Measurements from ENCODE around the gene MCRIP1. TPM values are rescaled to one million over a fixed set of nuclear protein-coding genes. Genes with fewer than 3 reads are reported as not detected.

The MCRIP1 gene
- total and polyA plus RNA-seq, 4 experiments from 2014 or later: 65.8 to 87.2 (median 68.9) TPM

DNA sequence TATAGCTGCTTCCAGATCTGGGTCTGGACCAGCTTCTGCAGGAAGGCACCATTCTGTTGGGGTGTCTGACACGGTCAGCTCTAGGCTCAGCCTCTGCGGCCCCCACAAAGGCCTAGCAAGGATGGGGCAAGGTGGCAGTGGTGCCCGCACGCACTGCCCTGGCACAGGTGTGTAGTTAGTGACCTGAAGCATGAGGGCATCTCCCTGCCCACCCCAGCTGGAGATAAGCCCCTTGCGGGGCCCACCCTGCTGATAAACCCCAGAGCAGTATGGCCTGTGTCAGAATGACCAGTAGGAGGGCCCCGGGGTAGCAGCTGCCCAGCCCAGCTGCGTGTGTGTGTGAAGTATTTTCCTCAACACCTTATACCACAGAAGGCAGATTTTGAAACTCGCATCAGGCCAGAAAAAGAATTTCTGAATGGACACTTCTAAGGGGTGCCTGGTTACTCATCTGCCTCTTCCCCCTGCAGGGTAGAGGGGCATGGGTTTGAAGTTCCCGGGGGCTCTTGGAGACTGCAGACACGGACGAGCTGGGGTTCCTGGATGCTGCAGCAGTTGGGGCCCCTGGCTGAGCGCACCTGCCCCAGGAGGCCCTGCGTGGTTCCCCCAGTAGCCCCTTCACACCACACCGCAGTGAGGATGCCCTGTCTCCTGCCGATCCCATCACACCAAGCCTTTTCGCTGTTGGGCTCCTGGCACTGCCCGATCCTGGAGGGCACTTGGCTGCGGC, 33.5 kb upstream of the MCRIP1 start:
- intact Hi-C loops (cut with micrococcal nuclease): loop anchor here (10.0 kb wide), 1 partner anchor 428 kb away; no protein-coding TSS in a partner anchor
- Histone ChIP-seq H3K27me3 (ENCODE audit: insufficient read depth, low read length) (no peaks in the 10 kb centered on the region), H3K27ac (ENCODE audit: low read depth, low read length) (no peak overlapping the region), H3K4me3 (ENCODE audit: low read length in 2 of 2) (no peak overlapping the region), H3K36me3 (ENCODE audit: insufficient read depth, low read length) (peaks cover 26% of the 10 kb centered on the region), H3K4me1 (ENCODE audit: insufficient read depth, low read length) (peaks cover 47% of the 10 kb centered on the region), H3K9me3 (ENCODE audit: control insufficient read depth in 1 of 2, low read length in 2 of 2) (no peaks in the 10 kb centered on the region)
- CTCF ChIA-PET (ENCODE audit: partially characterized antibody): interaction anchor here (1.0 kb wide), 1 partner anchor 44 kb away, joined by 3 read pairs; no protein-coding TSS in a partner anchor
- Mint-ChIP-seq H3K27me3 (no peaks in the 10 kb centered on the region), H3K4me3 (peak overlapping the region in 3 of 8 donors; percentile 15 to 59 (median 54)), H3K27ac (peak overlapping the region in 6 of 7 donors; percentile 37 to 99 (median 72)), H3K9me3 (peaks cover 0 to 13% (median 0%) of the 10 kb centered on the region in 8 donors), H3K4me1 (peaks cover 16 to 53% (median 36%) of the 10 kb centered on the region in 4 donors), H3K36me3 (peaks cover 8 to 35% of the 10 kb centered on the region in 2 donors)
- peak in 1 of 5 donors; percentile 34 for DNase-seq
- POLR2A ChIA-PET (ENCODE audit: partially characterized antibody): interaction anchor here (0.8 to 2.1 kb wide), 12 partner anchors 12 to 164 kb away, joined by 3 to 7 read pairs (median 4); partner anchors contain the start of genes MCRIP1, MRPL12 and NPB

- peaks cover 50% of the 10 kb centered on the region for H3K4me1 ChIP-seq (ENCODE audit: insufficient read depth, low read length)
- Mint-ChIP-seq H3K9me3 (peaks cover 0 to 15% (median 0%) of the 10 kb centered on the region in 8 donors), H3K27me3 (peaks cover 0 to 2% of the 10 kb centered on the region in 2 donors), H3K27ac (peak overlapping the region in 4 of 7 donors; percentile 35 to 99 (median 77)), H3K4me3 (peak overlapping the region in 2 of 8 donors; percentile 20 to 25), H3K36me3 (peaks cover 8 to 37% of the 10 kb centered on the region in 2 donors), H3K4me1 (peaks cover 18 to 57% (median 39%) of the 10 kb centered on the region in 4 donors)
- no peak overlapping the region for H3K4me3 ChIP-seq (ENCODE audit: low read length in 2 of 2)
- peak in 2 of 5 donors; percentile 14 to 32 for DNase-seq
- ChIA-PET CTCF (ENCODE audit: partially characterized antibody) (no interaction called here), POLR2A (ENCODE audit: partially characterized antibody) (interaction anchor here (0.9 to 2.1 kb wide), 8 partner anchors 11 to 163 kb away, joined by 3 to 7 read pairs (median 5); partner anchors contain the start of genes MCRIP1 and MRPL12)
- intact Hi-C loops (cut with micrococcal nuclease): loop anchor here (10.0 kb wide), 1 partner anchor 429 kb away; no protein-coding TSS in a partner anchor
- H3K27ac ChIP-seq (ENCODE audit: low read depth, low read length): no peak overlapping the region
- H3K36me3 ChIP-seq (ENCODE audit: insufficient read depth, low read length): peaks cover 26% of the 10 kb centered on the region
- no peaks in the 10 kb centered on the region for H3K9me3 ChIP-seq (ENCODE audit: control insufficient read depth in 1 of 2, low read length in 2 of 2)
- H3K27me3 ChIP-seq (ENCODE audit: insufficient read depth, low read length): no peaks in the 10 kb centered on the region
Observed at GRCh38 chr17:81865733-81866439, 32.8 kb upstream of the MCRIP1 start.

- H3K9me3 ChIP-seq (ENCODE audit: control insufficient read depth in 1 of 2, low read length in 2 of 2): no peaks in the 10 kb centered on the region
- H3K4me3 Mint-ChIP-seq: peak overlapping the region in 1 of 8 donors; percentile 5
Observed at GRCh38 chr17:81865358-81865732, 32.3 kb upstream of the MCRIP1 start.

GRCh38 chr17:81863833-81864768, 31.0 kb upstream of the MCRIP1 start:
- intact Hi-C loops (cut with micrococcal nuclease): loop anchor here (5.0 to 10.0 kb wide), 2 partner anchors 158 to 431 kb away; partner anchors contain the start of genes CENPX and LRRC45

More at GRCh38 chr17:81865358-81865732, 32.3 kb upstream of the MCRIP1 start:
- H3K27ac Mint-ChIP-seq: peak overlapping the region in 4 of 7 donors; percentile 35 to 99 (median 77)
- Histone ChIP-seq H3K27me3 (ENCODE audit: insufficient read depth, low read length) (no peaks in the 10 kb centered on the region), H3K4me1 (ENCODE audit: insufficient read depth, low read length) (peaks cover 49% of the 10 kb centered on the region), H3K27ac (ENCODE audit: low read depth, low read length) (no peak overlapping the region), H3K4me3 (ENCODE audit: low read length in 2 of 2) (no peak overlapping the region), H3K36me3 (ENCODE audit: insufficient read depth, low read length) (peaks cover 26% of the 10 kb centered on the region)
- no peak for DNase-seq
- H3K9me3 Mint-ChIP-seq: peaks cover 0 to 19% (median 0%) of the 10 kb centered on the region in 8 donors
- peaks cover 21 to 61% (median 40%) of the 10 kb centered on the region in 4 donors for H3K4me1 Mint-ChIP-seq
- intact Hi-C loops (cut with micrococcal nuclease): loop anchor here (10.0 kb wide), 1 partner anchor 429 kb away; no protein-coding TSS in a partner anchor
- peaks cover 8 to 40% of the 10 kb centered on the region in 2 donors for H3K36me3 Mint-ChIP-seq
- POLR2A ChIA-PET (ENCODE audit: partially characterized antibody): interaction anchor here (1.4 kb wide), 1 partner anchor 48 kb away, joined by 3 read pairs; no protein-coding TSS in a partner anchor
- CTCF ChIA-PET (ENCODE audit: partially characterized antibody): no interaction called here
- H3K27me3 Mint-ChIP-seq: peaks cover 0 to 6% of the 10 kb centered on the region in 2 donors

DNA sequence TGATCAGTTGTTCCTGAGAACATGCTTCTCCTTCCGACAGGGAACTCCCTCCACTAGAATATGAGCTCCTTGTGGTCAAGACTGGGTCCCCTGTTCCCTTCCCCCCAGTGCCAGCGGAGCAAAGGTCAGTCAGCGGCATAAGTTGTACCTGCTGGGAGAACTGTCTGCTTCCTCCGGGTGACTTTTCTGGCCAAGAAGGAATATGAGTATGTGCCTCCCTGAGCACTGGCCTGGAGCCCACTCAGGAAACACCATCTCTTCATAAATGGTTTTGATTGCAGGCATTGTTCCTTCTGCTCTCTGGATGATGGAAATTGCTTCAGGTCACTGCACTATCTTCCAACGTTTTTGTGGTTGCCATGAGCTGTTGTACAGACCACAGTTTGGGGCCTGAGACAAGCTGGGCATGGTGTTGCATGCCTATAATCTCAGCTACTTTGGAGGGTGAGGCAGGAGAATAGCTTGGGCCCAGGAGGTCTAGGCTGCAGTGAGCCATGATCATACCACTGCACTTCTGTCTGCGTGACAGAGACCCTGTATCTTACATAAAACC, 30.1 kb upstream of the MCRIP1 start:
- H3K4me3 Mint-ChIP-seq: peak overlapping the region; percentile 55 to 81 (median 67)
- Histone ChIP-seq H3K4me1 (ENCODE audit: insufficient read depth, low read length) (peaks cover 50% of the 10 kb centered on the region), H3K36me3 (ENCODE audit: insufficient read depth, low read length) (peaks cover 6% of the 10 kb centered on the region), H3K27ac (ENCODE audit: low read depth, low read length) (peak overlapping the region; percentile 3), H3K27me3 (ENCODE audit: insufficient read depth, low read length) (no peaks in the 10 kb centered on the region), H3K9me3 (ENCODE audit: control insufficient read depth in 1 of 2, low read length in 2 of 2) (no peaks in the 10 kb centered on the region), H3K4me3 (ENCODE audit: low read length in 2 of 2) (no peak overlapping the region)
- peaks cover 21 to 59% (median 42%) of the 10 kb centered on the region in 4 donors for H3K4me1 Mint-ChIP-seq
- peaks cover 4 to 36% of the 10 kb centered on the region in 2 donors for H3K36me3 Mint-ChIP-seq
- peaks cover 0 to 12% (median 0%) of the 10 kb centered on the region in 8 donors for H3K9me3 Mint-ChIP-seq
- intact Hi-C loops (cut with micrococcal nuclease): loop anchor here (5.0 to 10.0 kb wide), 2 partner anchors 159 to 432 kb away; partner anchors contain the start of genes CENPX and LRRC45
- ChIA-PET POLR2A (ENCODE audit: partially characterized antibody) (interaction anchor here (0.8 to 1.1 kb wide), 3 partner anchors 9 to 160 kb away, joined by 3 to 4 read pairs (median 3); partner anchors contain the start of gene MRPL12), CTCF (ENCODE audit: partially characterized antibody) (no interaction called here)
- peak overlapping the region; percentile 66 to 99 (median 87) for H3K27ac Mint-ChIP-seq
- peaks cover 0 to 6% of the 10 kb centered on the region in 2 donors for H3K27me3 Mint-ChIP-seq
- no peak for DNase-seq

More at GRCh38 chr17:81863833-81864768, 31.0 kb upstream of the MCRIP1 start:
- H3K4me3 ChIP-seq (ENCODE audit: low read length in 2 of 2): no peak overlapping the region
- CTCF ChIA-PET (ENCODE audit: partially characterized antibody): no interaction called here
- Mint-ChIP-seq H3K36me3 (peaks cover 4 to 36% of the 10 kb centered on the region in 2 donors), H3K9me3 (peaks cover 0 to 12% (median 0%) of the 10 kb centered on the region in 8 donors), H3K4me1 (peaks cover 21 to 59% (median 39%) of the 10 kb centered on the region in 4 donors), H3K27me3 (peaks cover 0 to 6% of the 10 kb centered on the region in 2 donors), H3K4me3 (peak overlapping the region in 5 of 8 donors; percentile 2 to 43 (median 20)), H3K27ac (peak overlapping the region; percentile 52 to 99 (median 87))
- H3K9me3 ChIP-seq (ENCODE audit: control insufficient read depth in 1 of 2, low read length in 2 of 2): no peaks in the 10 kb centered on the region
- DNase-seq: no peak
- H3K4me1 ChIP-seq (ENCODE audit: insufficient read depth, low read length): peaks cover 45% of the 10 kb centered on the region
- H3K27ac ChIP-seq (ENCODE audit: low read depth, low read length): no peak overlapping the region
- no peaks in the 10 kb centered on the region for H3K27me3 ChIP-seq (ENCODE audit: insufficient read depth, low read length)
- peaks cover 15% of the 10 kb centered on the region for H3K36me3 ChIP-seq (ENCODE audit: insufficient read depth, low read length)
- POLR2A ChIA-PET (ENCODE audit: partially characterized antibody): interaction anchor here (0.6 to 1.0 kb wide), 3 partner anchors 8 to 161 kb away, joined by 3 to 4 read pairs (median 3); partner anchors contain the start of genes MRPL12 and PCYT2

All from CD4-positive, alpha-beta memory T cell (primary cell).